Bronchus fibroblast of lung (primary cell): ENCODE data around the gene STX17. TPM values are rescaled to one million over a fixed set of nuclear protein-coding genes. Genes with fewer than 3 reads are reported as not detected.

Experiments used
- total RNA-seq: library from RNA; depleted of rRNA; stranded (reverse); fragments of >200 nt; gene quantifications from 2 replicates; pipeline ENCODE4 v1.2.3, GENCODE V29; 2015

The STX17 gene
- total RNA-seq = 9.8 and 9.9 TPM in 2 replicates

DNA sequence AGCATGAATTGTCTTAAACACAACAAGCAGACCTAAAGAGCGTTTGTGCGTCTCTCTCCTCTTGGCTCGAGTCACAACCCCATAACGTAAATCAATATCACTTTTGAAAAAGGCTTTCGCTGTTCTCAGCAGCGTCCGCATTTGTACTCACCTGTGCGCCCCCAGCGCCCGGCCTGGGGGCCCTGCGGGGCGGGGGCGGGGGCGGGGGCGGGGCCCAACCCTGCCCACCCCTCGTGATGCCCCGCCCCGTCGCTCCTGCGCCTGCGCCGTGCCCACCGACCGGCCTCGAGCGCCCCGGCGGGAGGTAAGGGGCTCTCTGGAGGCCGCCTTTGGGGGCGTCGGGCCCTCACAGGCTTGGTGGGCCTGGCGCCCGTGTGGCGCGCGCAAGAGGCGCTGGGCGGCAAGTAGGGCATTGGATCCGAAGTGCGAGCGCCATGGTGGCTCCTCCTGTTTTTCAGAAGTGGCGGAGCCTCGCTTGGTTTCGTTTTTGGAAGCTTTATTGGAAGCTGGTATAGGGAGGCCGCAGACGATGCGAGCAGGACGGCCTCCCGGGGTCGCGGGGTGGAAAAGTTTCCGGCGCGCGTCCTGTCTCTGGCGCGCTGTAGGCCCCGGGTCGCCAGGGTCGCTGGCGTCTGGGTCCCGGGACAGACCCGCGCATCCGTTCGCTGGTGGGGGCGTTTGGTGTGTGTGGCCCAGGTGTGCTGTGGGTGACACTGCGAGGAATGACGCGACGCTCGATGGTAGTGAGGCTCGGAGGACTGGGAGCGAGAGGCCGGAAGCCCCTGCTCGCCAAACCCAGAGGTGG, at the start of gene STX17:
Gene STX17 (plus strand): TSS at position 252 of the 805 bp plus-strand sequence. CDS start 8,586 bp downstream, outside the sequence.

Other genes with a start within 250 kb of the STX17 start
- under 0.01 and 0.15 TPM in 2 replicates for gene NR4A3, start 84.8 kb upstream of the STX17 start, total RNA-seq
- 7.6 TPM in 2 replicates for gene ERP44, start 192.3 kb downstream of the STX17 start, total RNA-seq
- 12.6 and 13.4 TPM in 2 replicates for gene INVS, start 192.6 kb downstream of the STX17 start, total RNA-seq